ENCODE data around the gene SMIM9.
"Not testable (repeated sequence)": the region's sequence is repeated elsewhere in the genome, so short reads cannot be mapped to it uniquely, and the experiment has no call there.

The SMIM9 gene

DNA sequence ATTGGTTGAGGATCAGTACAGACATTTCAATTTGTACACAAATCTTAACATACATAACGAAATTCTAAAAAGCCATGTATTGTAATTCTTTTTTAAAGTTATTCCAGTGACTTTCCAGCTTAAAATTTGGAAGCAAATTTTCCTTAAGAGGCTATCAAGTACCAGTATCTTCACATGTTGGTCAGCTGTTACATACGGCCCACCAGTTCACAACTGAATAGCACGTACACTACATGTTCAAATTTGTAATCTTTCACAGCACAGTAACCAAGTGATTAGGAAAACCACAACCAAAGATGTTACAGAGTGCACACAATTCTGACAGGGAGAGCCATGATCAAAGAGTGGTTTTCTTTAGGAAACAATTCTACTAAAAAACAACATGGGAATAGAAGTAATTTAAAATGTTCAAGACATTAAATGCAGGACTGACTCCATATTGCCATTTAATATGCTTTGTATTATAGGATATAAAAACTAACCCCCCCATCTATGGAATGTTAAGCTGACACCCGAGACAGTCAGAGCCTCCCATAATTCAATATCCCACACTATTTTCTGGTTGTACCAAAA, 18.1 kb downstream of the SMIM9 start:
- H4K8ac ChIP-seq (ENCODE audit: low read depth, low read length); H2BK5ac ChIP-seq (ENCODE audit: low read length); H3K36me3 ChIP-seq (replicated peaks in 1 of 2; ENCODE audit: control insufficient read depth in 2 of 2, insufficient read depth in 2 of 2, low read length in 2 of 2); DNase-seq (ENCODE audit: low spot score); H2AFZ ChIP-seq (ENCODE audit: low read length); H3K4me1 ChIP-seq (ENCODE audit: control insufficient read depth in 2 of 2, insufficient read depth in 1 of 2, low read depth in 1 of 2, low read length in 2 of 2); H3K18ac ChIP-seq (ENCODE audit: low read length); H4K91ac ChIP-seq (ENCODE audit: low read depth, low read length, poor library complexity); H3K14ac ChIP-seq (ENCODE audit: low read length); H3K27ac ChIP-seq (replicated peaks; ENCODE audit: low read length); H3K9me3 ChIP-seq (replicated peaks in 1 of 2; ENCODE audit: control insufficient read depth in 2 of 2, insufficient read depth in 1 of 2, low read depth in 1 of 2, low read length in 2 of 2); H3K4me3 ChIP-seq (ENCODE audit: low read length in 2 of 2); H3K9ac ChIP-seq (ENCODE audit: low read depth, low read length, poor library complexity); H3K4ac ChIP-seq (ENCODE audit: low read length); H3K23ac ChIP-seq (ENCODE audit: low read depth, low read length, poor library complexity); H2BK15ac ChIP-seq (ENCODE audit: low read length); H3K79me1 ChIP-seq (ENCODE audit: low read depth, low read length); H2BK120ac ChIP-seq (ENCODE audit: low read depth, low read length); H3K4me2 ChIP-seq (ENCODE audit: insufficient read depth, low read length, poor library complexity, severe bottlenecking); H2BK12ac ChIP-seq (ENCODE audit: low read length); H2AK5ac ChIP-seq (ENCODE audit: low read depth, low read length): not testable (repeated sequence)
- peaks cover 0 to 46% (median 0%) of the 10 kb centered on the region in 3 experiments for H3K27me3 ChIP-seq (ENCODE audit: control insufficient read depth in 3 of 3, insufficient read depth in 3 of 3, low read depth in 1 of 3, low read length in 3 of 3)
- WGBS, 2 donors (ENCODE audit: extremely low coverage in 2 of 2, insufficient read length in 2 of 2, insufficient replicate concordance in 1 of 2): no CpG with 5 or more reads among the region's 4 CpGs

DNA sequence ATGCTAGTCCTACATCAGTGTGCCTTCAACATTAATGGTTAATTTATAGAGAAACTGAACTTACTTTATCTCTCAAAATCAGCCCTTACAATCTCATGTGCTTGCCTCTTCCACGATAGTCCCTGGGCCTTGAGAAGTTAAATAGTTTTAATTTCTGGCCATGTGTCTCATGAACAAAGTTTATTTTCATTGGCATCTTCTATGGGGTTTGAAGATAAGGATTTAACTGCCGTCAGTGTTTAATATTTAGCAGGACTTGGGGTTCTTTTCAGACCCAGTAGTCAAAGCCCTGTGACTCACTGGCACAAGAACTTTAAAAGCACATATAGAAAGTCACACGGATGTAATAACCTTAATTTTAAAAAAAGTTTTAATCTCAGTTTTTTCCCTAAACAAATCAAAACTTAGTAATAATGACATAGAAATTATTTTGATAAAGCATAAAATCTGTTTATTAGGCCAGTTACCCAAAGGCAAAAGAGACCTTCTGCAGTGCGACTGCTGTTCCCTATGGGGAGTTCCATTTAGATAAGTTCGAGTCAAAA, 19.1 kb downstream of the SMIM9 start:
- no peak overlapping the region for H2AFZ ChIP-seq (ENCODE audit: low read length)
- H4K91ac ChIP-seq (ENCODE audit: low read depth, low read length, poor library complexity): no peak overlapping the region
- no peaks in the 10 kb centered on the region for H3K36me3 ChIP-seq (replicated peaks in 1 of 2; ENCODE audit: control insufficient read depth in 2 of 2, insufficient read depth in 2 of 2, low read length in 2 of 2)
- no peak overlapping the region for H3K14ac ChIP-seq (ENCODE audit: low read length)
- no peak overlapping the region for H3K9ac ChIP-seq (ENCODE audit: low read depth, low read length, poor library complexity)
- peaks cover 0 to 50% (median 0%) of the 10 kb centered on the region in 3 experiments for H3K27me3 ChIP-seq (ENCODE audit: control insufficient read depth in 3 of 3, insufficient read depth in 3 of 3, low read depth in 1 of 3, low read length in 3 of 3)
- H2BK15ac ChIP-seq (ENCODE audit: low read length): no peak overlapping the region
- no peak overlapping the region for H4K8ac ChIP-seq (ENCODE audit: low read depth, low read length)
- no peak overlapping the region for H3K27ac ChIP-seq (replicated peaks; ENCODE audit: low read length)
- H3K23ac ChIP-seq (ENCODE audit: low read depth, low read length, poor library complexity): no peak overlapping the region
- H3K9me3 ChIP-seq (replicated peaks in 1 of 2; ENCODE audit: control insufficient read depth in 2 of 2, insufficient read depth in 1 of 2, low read depth in 1 of 2, low read length in 2 of 2): no peaks in the 10 kb centered on the region
- no peaks in the 10 kb centered on the region for H3K79me1 ChIP-seq (ENCODE audit: low read depth, low read length)
- H2BK120ac ChIP-seq (ENCODE audit: low read depth, low read length): no peak overlapping the region
- H3K4ac ChIP-seq (ENCODE audit: low read length): no peak overlapping the region
- no peak for DNase-seq (ENCODE audit: low spot score)
- no peak overlapping the region for H2BK12ac ChIP-seq (ENCODE audit: low read length)
- H3K18ac ChIP-seq (ENCODE audit: low read length): no peak overlapping the region
- no peak overlapping the region for H3K4me2 ChIP-seq (ENCODE audit: insufficient read depth, low read length, poor library complexity, severe bottlenecking)
- no peak overlapping the region for H2BK5ac ChIP-seq (ENCODE audit: low read length)
- no peak overlapping the region for H3K4me3 ChIP-seq (ENCODE audit: low read length in 2 of 2)
- no CpG with 5 or more reads among the region's 5 CpGs for WGBS, 2 donors (ENCODE audit: extremely low coverage in 2 of 2, insufficient read length in 2 of 2, insufficient replicate concordance in 1 of 2)
- peaks cover 0 to 3% of the 10 kb centered on the region in 2 donors for H3K4me1 ChIP-seq (ENCODE audit: control insufficient read depth in 2 of 2, insufficient read depth in 1 of 2, low read depth in 1 of 2, low read length in 2 of 2)
- H2AK5ac ChIP-seq (ENCODE audit: low read depth, low read length): no peak overlapping the region

DNA sequence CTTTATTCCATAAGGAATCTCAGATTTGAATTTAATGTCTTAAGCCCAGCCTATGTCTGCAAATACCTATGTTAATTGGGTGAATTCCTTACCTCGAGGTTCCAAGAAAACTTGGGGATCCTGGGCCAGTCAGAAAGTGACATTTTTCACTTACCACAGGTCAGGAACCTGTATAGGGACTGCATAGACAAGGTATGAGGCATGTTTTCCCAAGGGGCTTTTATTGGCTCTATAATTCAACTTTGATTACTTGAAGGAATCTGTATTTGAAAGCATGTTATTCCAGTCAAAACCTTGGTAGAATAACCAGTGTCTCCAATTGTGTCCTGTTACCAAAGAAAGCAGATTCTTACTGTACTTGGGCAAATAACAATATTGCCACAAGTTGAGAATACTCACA, 20.7 kb downstream of the SMIM9 start:
- Histone ChIP-seq H2AFZ (ENCODE audit: low read length) (no peak overlapping the region), H3K4me2 (ENCODE audit: insufficient read depth, low read length, poor library complexity, severe bottlenecking) (no peak overlapping the region)

DNA sequence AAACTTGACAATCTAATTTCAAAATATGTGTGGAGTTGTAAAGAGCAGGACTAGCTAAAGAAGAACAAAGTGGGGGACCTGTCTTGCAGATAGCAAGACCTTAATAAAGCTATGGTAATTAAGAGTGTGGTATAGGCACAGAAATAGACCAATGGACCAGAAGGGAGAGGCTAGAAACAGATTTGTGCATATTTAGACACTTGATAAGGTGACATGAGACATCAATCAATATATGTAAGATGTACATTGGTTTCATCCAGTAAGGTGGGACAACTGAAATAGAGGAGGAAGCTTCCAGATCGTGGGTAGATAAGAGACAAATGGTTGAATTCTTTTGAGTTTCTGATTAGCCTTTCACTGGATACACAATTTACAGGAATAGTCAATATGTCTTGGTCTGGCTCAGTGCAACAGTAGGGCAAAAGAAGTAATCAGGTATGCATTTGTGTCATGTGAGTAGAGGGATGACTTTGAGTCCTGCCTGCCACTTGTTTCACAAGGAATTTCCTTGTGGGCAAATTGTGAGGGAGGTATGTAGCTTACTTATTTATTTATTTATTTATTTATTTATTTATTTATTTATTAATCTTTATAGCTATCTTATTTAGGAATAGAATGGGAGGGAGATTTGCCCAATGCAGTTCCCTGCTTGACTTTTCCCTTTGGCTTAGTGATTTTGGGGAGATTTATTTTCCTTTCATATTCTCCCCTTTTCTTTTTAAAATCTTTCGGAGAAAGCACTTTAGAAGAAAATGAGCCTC, 21.9 kb downstream of the SMIM9 start:
- no peak overlapping the region for H3K23ac ChIP-seq (ENCODE audit: low read depth, low read length, poor library complexity)

More for the DNA sequence above, 20.7 kb downstream of the SMIM9 start:
- Histone ChIP-seq H3K4ac (ENCODE audit: low read length) (no peak overlapping the region), H3K27ac (replicated peaks; ENCODE audit: low read length) (no peak overlapping the region), H3K23ac (ENCODE audit: low read depth, low read length, poor library complexity) (no peak overlapping the region), H3K9ac (ENCODE audit: low read depth, low read length, poor library complexity) (no peak overlapping the region), H3K18ac (ENCODE audit: low read length) (no peak overlapping the region), H3K4me1 (ENCODE audit: control insufficient read depth in 2 of 2, insufficient read depth in 1 of 2, low read depth in 1 of 2, low read length in 2 of 2) (no peaks in the 10 kb centered on the region), H3K4me3 (ENCODE audit: low read length in 2 of 2) (no peak overlapping the region), H2BK5ac (ENCODE audit: low read length) (no peak overlapping the region), H3K36me3 (replicated peaks in 1 of 2; ENCODE audit: control insufficient read depth in 2 of 2, insufficient read depth in 2 of 2, low read length in 2 of 2) (no peaks in the 10 kb centered on the region), H3K9me3 (replicated peaks in 1 of 2; ENCODE audit: control insufficient read depth in 2 of 2, insufficient read depth in 1 of 2, low read depth in 1 of 2, low read length in 2 of 2) (no peaks in the 10 kb centered on the region), H4K91ac (ENCODE audit: low read depth, low read length, poor library complexity) (no peak overlapping the region), H3K14ac (ENCODE audit: low read length) (no peak overlapping the region), H2BK120ac (ENCODE audit: low read depth, low read length) (no peak overlapping the region), H4K8ac (ENCODE audit: low read depth, low read length) (no peak overlapping the region), H2AK5ac (ENCODE audit: low read depth, low read length) (no peak overlapping the region), H2BK12ac (ENCODE audit: low read length) (no peak overlapping the region), H3K79me1 (ENCODE audit: low read depth, low read length) (no peaks in the 10 kb centered on the region), H3K27me3 (ENCODE audit: control insufficient read depth in 3 of 3, insufficient read depth in 3 of 3, low read depth in 1 of 3, low read length in 3 of 3) (peaks cover 0 to 51% (median 0%) of the 10 kb centered on the region in 3 experiments), H2BK15ac (ENCODE audit: low read length) (no peak overlapping the region)
- WGBS, 2 donors (ENCODE audit: extremely low coverage in 2 of 2, insufficient read length in 2 of 2, insufficient replicate concordance in 1 of 2): no CpG with 5 or more reads among the region's 1 CpG
- DNase-seq (ENCODE audit: low spot score): no peak

More for the DNA sequence above, 21.9 kb downstream of the SMIM9 start:
- Histone ChIP-seq H2BK15ac (ENCODE audit: low read length) (no peak overlapping the region), H2AFZ (ENCODE audit: low read length) (no peak overlapping the region), H2BK12ac (ENCODE audit: low read length) (no peak overlapping the region), H3K79me1 (ENCODE audit: low read depth, low read length) (no peaks in the 10 kb centered on the region), H4K8ac (ENCODE audit: low read depth, low read length) (no peak overlapping the region), H3K14ac (ENCODE audit: low read length) (no peak overlapping the region), H3K4ac (ENCODE audit: low read length) (no peak overlapping the region), H3K4me2 (ENCODE audit: insufficient read depth, low read length, poor library complexity, severe bottlenecking) (no peak overlapping the region), H4K91ac (ENCODE audit: low read depth, low read length, poor library complexity) (no peak overlapping the region), H3K36me3 (replicated peaks in 1 of 2; ENCODE audit: control insufficient read depth in 2 of 2, insufficient read depth in 2 of 2, low read length in 2 of 2) (no peaks in the 10 kb centered on the region), H2AK5ac (ENCODE audit: low read depth, low read length) (no peak overlapping the region), H3K27ac (replicated peaks; ENCODE audit: low read length) (no peak overlapping the region), H3K9ac (ENCODE audit: low read depth, low read length, poor library complexity) (no peak overlapping the region), H3K4me3 (ENCODE audit: low read length in 2 of 2) (no peak overlapping the region), H2BK5ac (ENCODE audit: low read length) (no peak overlapping the region), H3K18ac (ENCODE audit: low read length) (no peak overlapping the region), H3K9me3 (replicated peaks in 1 of 2; ENCODE audit: control insufficient read depth in 2 of 2, insufficient read depth in 1 of 2, low read depth in 1 of 2, low read length in 2 of 2) (peaks cover 0 to 8% of the 10 kb centered on the region in 2 donors), H3K27me3 (ENCODE audit: control insufficient read depth in 3 of 3, insufficient read depth in 3 of 3, low read depth in 1 of 3, low read length in 3 of 3) (peaks cover 0 to 62% (median 0%) of the 10 kb centered on the region in 3 experiments), H3K4me1 (ENCODE audit: control insufficient read depth in 2 of 2, insufficient read depth in 1 of 2, low read depth in 1 of 2, low read length in 2 of 2) (no peaks in the 10 kb centered on the region), H2BK120ac (ENCODE audit: low read depth, low read length) (no peak overlapping the region)
- DNase-seq (ENCODE audit: low spot score): no peak
- no CpG with 5 or more reads among the region's 2 CpGs for WGBS, 2 donors (ENCODE audit: extremely low coverage in 2 of 2, insufficient read length in 2 of 2, insufficient replicate concordance in 1 of 2)

All from neuronal stem cell (in vitro differentiated cells).